Measurements from ENCODE around the gene DNAJC15.

DNAJC15 gene

DNA sequence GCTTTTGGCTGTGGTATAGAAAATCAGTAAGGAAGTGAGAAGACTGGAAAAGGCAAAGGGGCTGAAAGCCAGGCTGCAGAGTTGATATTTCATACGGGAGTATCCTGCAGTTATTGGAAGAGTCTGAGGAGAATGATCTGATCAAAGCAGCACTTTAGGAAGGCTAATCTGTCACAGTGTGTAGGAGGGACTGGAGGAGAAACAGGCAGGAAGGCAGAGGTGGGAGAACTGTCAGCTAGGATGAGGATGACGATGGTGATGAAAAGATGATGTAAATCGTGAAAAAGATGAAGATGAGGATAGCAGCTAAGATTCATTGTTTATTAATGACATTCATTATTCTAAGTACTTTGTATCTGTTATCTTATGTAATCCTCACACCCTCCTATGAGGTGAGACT is 123.0 kb downstream of the DNAJC15 start:
- DNase-seq (ENCODE audit: insufficient read length, low spot score) (no peak), FAIRE-seq (no peak)

DNA sequence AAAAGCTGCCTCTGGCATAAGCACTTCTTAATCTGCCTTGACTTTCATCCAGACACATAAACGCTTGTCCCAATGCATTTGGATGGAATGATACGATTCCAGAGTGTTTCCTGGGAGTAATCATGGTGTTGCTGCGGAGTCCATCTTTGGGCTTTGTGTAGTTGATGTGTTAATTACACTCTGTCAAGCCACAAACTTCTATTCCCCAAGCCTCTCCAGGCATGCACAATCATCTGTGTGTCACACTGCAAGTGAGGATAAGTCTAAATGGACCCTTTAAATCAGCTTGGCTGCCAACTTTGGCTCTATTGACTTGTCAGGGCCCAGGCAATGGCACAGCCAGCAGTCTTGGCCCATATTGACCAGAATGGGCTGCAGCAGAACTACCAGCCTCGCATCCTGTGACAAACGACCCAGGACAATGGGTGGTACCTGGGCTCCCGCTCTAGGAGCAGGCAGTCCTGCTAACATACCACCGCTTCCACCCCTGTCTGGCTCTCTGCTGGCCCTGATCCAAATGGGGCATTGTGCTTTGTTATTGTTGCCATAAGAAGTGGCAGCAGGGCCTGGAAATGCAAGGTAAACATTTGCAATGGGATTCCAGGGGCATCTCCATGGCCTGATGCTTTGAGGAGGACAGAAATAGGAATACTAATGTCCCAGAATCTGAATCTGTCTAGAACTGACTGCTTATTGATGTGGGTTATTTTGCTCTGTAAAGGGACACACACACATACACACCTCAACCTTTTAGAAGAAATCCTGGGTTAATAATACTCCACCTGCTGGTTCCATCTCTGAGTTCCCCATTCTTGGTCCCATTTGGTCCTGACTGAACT is 127.2 kb downstream of the DNAJC15 start:
- FAIRE-seq = no peak
- no peak for DNase-seq (ENCODE audit: insufficient read length, low spot score)

DNA sequence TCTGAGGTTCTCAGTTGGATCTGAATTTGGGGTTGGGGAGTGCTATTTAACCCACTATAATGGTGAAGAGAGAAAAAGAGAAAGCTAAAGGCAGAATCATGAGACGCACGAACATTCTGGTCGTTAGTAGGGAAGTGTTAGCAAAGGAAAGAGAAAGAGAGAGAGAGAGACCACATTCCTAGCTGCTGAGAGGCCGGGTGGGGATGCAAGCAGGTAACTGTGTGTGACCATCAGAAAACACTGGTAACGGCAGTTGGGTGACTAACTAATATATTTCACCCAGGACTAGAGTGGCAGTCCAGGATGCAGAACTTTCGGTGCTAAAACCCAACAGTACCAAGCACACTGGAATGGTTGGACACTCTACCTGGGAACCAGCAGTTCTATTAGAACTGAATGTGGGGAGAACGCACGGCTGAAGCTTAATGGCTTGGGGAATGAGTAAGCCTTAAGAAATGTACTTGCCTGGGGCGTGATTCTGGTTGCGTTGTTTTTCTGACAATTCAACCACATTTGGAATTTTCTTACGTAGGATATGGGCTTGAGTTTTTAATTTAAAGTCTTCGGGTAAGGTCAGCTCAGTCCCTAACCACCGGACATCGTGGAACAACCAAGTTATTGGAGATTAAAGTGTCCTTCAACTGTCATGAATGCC is 130.2 kb downstream of the DNAJC15 start:
- DNase-seq (ENCODE audit: insufficient read length, low spot score) (no peak), FAIRE-seq (no peak)

DNA sequence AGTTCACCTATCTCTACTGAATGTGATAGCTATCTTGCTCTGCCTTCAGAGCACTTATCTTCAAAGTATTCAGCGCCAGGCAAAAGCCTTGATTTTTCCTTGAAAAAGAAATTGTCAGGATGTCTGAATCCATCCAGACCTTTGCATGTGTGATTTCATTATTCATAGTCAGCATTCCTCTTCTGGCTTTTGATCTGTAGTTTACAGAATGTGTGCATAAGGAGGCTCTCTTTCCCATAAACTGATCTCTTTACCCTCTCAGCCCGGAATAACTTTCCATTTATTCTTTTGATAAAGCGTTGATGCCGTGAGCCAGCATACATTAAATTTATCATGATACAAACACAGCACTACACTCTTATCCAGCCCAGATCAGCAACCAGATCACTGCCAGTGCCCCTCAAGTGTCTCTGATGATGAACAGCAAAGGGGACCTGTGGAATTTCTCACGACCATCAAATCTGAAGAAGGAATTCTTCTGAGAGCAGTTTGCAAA is 130.8 kb downstream of the DNAJC15 start:
- DNase-seq (ENCODE audit: insufficient read length, low spot score) (no peak), FAIRE-seq (no peak)

DNA sequence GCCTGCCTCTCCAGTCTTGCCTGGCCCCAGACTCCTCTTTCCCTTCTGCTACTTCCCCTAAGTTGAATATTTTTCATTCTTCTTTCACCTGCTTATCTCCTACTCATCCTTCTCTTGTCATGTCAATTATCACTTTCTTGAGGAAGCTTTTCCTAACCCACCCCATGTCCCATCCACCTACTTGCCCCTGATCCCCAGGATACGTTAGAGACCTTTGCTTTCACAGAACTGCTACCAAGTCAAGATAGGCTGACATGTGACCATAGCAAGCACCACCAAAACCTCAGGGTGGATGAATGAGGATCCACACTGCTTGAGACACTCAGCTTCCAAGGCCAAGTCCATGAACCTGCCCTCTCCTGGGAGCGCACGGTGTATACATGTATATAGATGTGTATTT is 131.5 kb downstream of the DNAJC15 start:
- FAIRE-seq (no peak), DNase-seq (ENCODE audit: insufficient read length, low spot score) (no peak)

DNA sequence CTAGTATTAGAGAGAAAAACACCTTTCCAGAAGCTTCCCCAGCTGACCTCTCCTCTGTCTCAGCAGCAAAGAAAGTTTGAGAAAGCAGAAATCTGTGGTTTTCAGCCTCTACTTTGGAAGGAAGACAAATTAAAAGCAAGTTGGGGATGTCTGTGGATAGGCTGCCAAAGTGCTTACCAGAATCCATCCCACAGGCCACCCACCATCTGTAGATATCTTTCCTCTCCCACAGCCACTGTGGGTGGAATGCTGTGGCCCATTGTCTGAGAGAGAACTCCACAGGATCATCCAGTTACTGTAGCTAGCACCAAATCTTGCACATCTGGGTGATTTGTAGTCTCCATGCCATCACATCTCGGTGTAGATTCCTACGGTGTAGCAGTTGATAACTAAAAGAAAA is 133.5 kb downstream of the DNAJC15 start:
- no peak for DNase-seq (ENCODE audit: insufficient read length, low spot score)
- FAIRE-seq = no peak

DNA sequence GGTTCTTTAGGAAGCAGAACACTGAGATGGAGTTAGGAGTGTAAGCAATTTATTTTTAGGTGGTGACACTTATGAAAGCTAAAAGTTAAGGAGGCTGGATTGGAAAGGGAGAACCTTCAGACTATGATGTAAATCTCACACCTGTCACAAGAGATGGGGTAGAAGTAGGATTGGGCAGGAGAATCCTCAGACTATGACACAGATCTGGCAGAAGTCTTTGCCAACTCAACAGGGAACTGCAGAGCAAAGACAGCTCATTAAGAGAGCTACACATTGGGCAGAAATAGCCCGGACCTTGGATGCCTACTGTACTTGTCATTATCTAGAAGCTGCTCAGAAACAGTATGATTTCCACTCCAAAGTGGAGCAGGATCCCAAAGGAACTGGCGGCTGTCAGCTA is 134.4 kb downstream of the DNAJC15 start:
- DNase-seq (ENCODE audit: insufficient read length, low spot score) (no peak), FAIRE-seq (no peak)

DNA sequence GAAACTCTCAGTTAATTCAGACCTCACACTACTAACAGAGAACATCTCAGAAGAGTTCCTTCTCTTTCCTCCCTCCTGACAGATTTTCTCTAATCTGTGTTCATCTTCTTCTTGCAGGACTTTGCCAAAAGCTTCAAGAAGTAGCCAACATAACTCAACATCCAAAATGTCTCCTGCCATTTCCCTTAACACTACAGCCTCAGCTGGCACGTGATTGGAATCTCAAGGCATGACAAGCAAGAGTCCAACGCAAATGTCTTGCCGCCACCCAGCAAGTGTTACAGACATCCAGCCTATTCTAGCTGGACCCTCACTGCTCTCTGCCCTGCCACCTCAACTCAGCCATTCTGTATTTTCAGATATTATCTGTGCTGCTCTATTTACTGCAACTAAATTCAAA is 135.1 kb downstream of the DNAJC15 start:
- DNase-seq (ENCODE audit: insufficient read length, low spot score) = no peak
- no peak for FAIRE-seq

DNA sequence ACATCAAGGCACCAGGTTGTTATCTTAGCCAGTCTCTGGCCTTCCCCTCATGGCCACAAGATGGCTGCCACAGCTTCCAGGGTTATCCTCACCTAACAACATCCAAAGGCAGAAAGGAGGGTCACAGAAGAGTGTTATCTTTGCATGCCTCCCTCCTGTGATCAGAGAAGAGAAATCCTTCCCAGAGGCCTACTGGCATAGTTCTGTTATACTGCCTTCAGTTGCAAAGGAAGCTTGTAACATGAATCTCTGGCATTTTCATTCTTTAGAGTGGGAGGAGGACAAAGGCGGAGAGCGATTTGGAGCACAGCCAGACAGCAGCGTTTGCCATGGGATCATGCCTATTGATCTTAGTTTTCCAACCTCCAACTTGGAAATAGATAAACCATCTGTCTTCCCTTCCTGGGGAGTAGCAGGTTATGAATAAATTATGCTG is 135.7 kb downstream of the DNAJC15 start:
- FAIRE-seq = no peak
- DNase-seq (ENCODE audit: insufficient read length, low spot score) = no peak
